A549 (cell line): ENCODE results near the gene TRIM71.

Experiments
- CTCF ChIP-seq: fragments of >200 bp; sonication (Bioruptor Twin); formaldehyde crosslinking; IDR thresholded peaks from 3 replicates; pipeline ENCODE4 v1.5.1; 2016
- EP300 ChIP-seq, 2 experiments: fragments of >200 bp; sonication (Bioruptor Twin); formaldehyde crosslinking; IDR thresholded peaks; 2 replicates in 1 of 2; 3 replicates in 1 of 2; pipeline ENCODE4 v1.6.1; 2016 to 2017
- FOSL2 ChIP-seq, 2 experiments: fragments of 450-650 bp in 1 of 2; fragments of >200 bp in 1 of 2; sonication (Bioruptor Twin) in 1 of 2; formaldehyde crosslinking; IDR thresholded peaks; 2 replicates each; pipeline versions ENCODE4 v1.5.0 to v1.6.1; 2016 to 2020; ENCODE audit warnings: mild to moderate bottlenecking in 1 of 2, moderate library complexity in 1 of 2
- PBX3 ChIP-seq: IDR thresholded peaks from 2 replicates; pipeline ENCODE4 v1.6.1; 2012
- POLR2A ChIP-seq: IDR thresholded peaks from 2 replicates; pipeline ENCODE4 v1.6.1; 2012; ENCODE audit warnings: mild to moderate bottlenecking, low read length
- RFX5 ChIP-seq: fragments of 450-650 bp; IDR thresholded peaks from 2 replicates; pipeline ENCODE4 v1.7.1; 2014; ENCODE audit warnings: antibody characterized with exemption, mild to moderate bottlenecking, moderate library complexity
- SMC3 ChIP-seq: fragments of >200 bp; sonication (Bioruptor Twin); formaldehyde crosslinking; IDR thresholded peaks from 3 replicates; pipeline ENCODE4 v1.6.1; 2018; ENCODE audit warnings: inconsistent platforms
- ZC3H11A ChIP-seq: fragments of 450-650 bp; IDR thresholded peaks from 2 replicates; pipeline ENCODE4 v1.6.1; 2014; ENCODE audit warnings: antibody characterized with exemption, mild to moderate bottlenecking
- TF ChIP-seq, protein P1 (sequence below): IDR thresholded peaks from 2 replicates; pipeline ENCODE4 v1.6.1; 2012

- TF ChIP-seq CTCF (no peak), EP300 (IDR thresholded peaks at IDR 0.05) (no peak), POLR2A (no peak), FOSL2 (IDR thresholded peaks at IDR 0.05) (no peak), FOSL2 (CRISPR knock-in tag; IDR thresholded peaks at IDR 0.05) (no peak), PBX3 (no peak), ZC3H11A (no peak), RFX5 (no peak), SMC3 (no peak)
- TF ChIP-seq, protein P1, sequence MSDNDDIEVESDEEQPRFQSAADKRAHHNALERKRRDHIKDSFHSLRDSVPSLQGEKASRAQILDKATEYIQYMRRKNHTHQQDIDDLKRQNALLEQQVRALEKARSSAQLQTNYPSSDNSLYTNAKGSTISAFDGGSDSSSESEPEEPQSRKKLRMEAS, result no peak
These were observed 77.2 kb downstream of the TRIM71 start for GRCh38 chr3:32894977-32895376.
